Measurements from ENCODE around the gene PCSK9.

GRCh38 chr1:54995835-54996234 is 43.5 kb upstream of the PCSK9 start:
- TF ChIP-seq POLR2A (IDR thresholded peaks at IDR 0.05; ENCODE audit: low read length) (no peak), ELK1 (IDR thresholded peaks at IDR 0.05; ENCODE audit: low read depth, low read length) (no peak), CTCF (IDR thresholded peaks at IDR 0.05) (no peak)

Data from A549 (cell line).